H1 (cell line): ENCODE measurements around the gene UBE2E2.

ENCODE experiments used
- RFX5 ChIP-seq: IDR thresholded peaks from 2 replicates; pipeline ENCODE4 v1.6.1; 2011; ENCODE audit warnings: low read depth, low read length, improper control_type of control experiment, borderline replicate concordance
- ZNF274 ChIP-seq: IDR thresholded peaks from 2 replicates; pipeline ENCODE4 v1.7.0; 2012; ENCODE audit warnings: low read length, borderline replicate concordance; ENCODE audit errors: extremely low read depth
- TF ChIP-seq, protein P1 (sequence below), 3 experiments: IDR thresholded peaks; 1 replicate in 2 of 3; 2 replicates in 1 of 3; pipeline versions ENCODE4 v1.5.1 to v1.6.1; 2011; ENCODE audit warnings: low read length in 3 of 3, mild to moderate bottlenecking in 3 of 3, inconsistent platforms in 2 of 3, low read depth in 1 of 3, moderate library complexity in 1 of 3; ENCODE audit not compliant: insufficient read depth in 1 of 3; ENCODE audit errors: control extremely low read depth in 1 of 3

DNA sequence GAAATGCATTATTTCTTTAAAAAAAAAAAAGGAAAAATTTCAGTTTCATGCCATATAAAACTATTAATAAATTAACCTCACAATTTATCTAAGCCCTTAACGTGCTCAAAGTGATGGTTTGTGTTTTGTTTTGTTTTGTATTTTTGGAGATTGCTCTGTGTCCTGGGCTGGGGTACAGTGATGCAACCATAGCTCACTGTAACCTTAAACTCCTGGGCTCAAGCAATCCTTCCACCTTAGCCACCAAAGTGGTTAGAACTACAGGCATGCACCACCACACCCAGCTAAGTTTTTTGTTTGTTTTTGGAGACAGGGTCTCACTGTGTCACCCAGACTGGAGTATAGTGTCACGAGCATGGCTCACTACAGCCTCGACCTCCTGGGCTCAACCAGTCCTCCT lies 180.7 kb downstream of the UBE2E2 start:
- TF ChIP-seq, protein P1, sequence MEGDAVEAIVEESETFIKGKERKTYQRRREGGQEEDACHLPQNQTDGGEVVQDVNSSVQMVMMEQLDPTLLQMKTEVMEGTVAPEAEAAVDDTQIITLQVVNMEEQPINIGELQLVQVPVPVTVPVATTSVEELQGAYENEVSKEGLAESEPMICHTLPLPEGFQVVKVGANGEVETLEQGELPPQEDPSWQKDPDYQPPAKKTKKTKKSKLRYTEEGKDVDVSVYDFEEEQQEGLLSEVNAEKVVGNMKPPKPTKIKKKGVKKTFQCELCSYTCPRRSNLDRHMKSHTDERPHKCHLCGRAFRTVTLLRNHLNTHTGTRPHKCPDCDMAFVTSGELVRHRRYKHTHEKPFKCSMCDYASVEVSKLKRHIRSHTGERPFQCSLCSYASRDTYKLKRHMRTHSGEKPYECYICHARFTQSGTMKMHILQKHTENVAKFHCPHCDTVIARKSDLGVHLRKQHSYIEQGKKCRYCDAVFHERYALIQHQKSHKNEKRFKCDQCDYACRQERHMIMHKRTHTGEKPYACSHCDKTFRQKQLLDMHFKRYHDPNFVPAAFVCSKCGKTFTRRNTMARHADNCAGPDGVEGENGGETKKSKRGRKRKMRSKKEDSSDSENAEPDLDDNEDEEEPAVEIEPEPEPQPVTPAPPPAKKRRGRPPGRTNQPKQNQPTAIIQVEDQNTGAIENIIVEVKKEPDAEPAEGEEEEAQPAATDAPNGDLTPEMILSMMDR (IDR thresholded peaks at IDR 0.05; ENCODE audit: control extremely low read depth in 1 of 3, insufficient read depth in 1 of 3, low read depth in 1 of 3, low read length in 3 of 3), result no peak
- TF ChIP-seq RFX5, result no peak
- no peak for TF ChIP-seq ZNF274
